Measurements from ENCODE around the gene ZFP1. TPM values are rescaled to one million over a fixed set of nuclear protein-coding genes. Genes with fewer than 3 reads are reported as not detected.

The ZFP1 gene
- total and polyA plus RNA-seq, 9 of the 15 experiments (the other 6 are each of a cell fraction or from before 2014, with no cell fraction given), result 2.6 to 14.7 (median 11.6) TPM

DNA sequence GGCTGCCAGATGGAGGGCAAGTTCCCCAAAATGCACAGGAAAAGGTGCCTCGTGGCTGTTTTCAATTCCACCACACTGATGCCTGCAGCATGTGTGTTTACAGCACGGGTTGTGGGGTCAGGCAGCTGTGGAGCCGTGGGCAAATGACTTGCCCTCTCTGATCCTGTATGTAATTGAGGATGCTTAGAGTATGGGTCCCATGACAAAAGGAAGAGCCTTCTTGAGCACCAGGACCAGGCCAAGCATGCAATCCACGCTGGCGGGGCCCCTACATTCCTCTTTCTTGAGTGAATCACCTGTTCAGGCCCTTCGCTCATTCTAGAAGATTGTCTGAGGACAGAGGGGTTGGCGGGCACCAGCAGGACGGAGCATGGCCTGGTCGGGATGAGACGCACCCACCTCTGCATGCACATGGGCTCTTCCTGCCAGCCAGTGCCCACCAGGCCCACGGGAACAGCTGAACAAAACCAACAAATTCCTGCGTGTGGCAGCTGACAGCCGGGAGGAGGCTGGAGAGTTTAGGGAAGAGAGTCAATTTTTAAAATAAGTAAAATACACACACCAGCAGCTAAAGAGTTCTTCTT lies 60.0 kb downstream of the ZFP1 start:
- Histone ChIP-seq H3K9me3 (replicated peaks; ENCODE audit: control insufficient read depth, insufficient read depth, low read depth, low read length) (no peaks in the 10 kb centered on the region), H4K20me1 (replicated peaks; ENCODE audit: control insufficient read depth, insufficient read depth, low read length) (no peaks in the 10 kb centered on the region), H3K36me3 (ENCODE audit: control insufficient read depth, insufficient read depth, low read length) (no peaks in the 10 kb centered on the region), H3K27me3 (ENCODE audit: control insufficient read depth in 2 of 2, insufficient read depth in 2 of 2, low read length in 2 of 2) (peaks cover 39 to 84% of the 10 kb centered on the region in 2 experiments), H3K79me2 (ENCODE audit: control insufficient read depth, insufficient read depth, low read length) (no peaks in the 10 kb centered on the region), H3K4me1 (replicated peaks in 1 of 2; ENCODE audit: control insufficient read depth in 2 of 2, insufficient read depth in 2 of 2, low read length in 2 of 2) (peaks cover 0 to 17% of the 10 kb centered on the region in 2 experiments; a peak in 2 of 5 replicates), H3K4me3 (no peak overlapping the region), H3K27ac (ENCODE audit: extremely low read depth, low read depth, low read length) (no peak overlapping the region), H2AFZ (ENCODE audit: low read depth, low read length) (no peak overlapping the region), H3K4me2 (ENCODE audit: insufficient read depth, low read length) (no peak overlapping the region), H3K9ac (ENCODE audit: insufficient read depth in 1 of 2, low read depth in 2 of 2, low read length in 2 of 2) (no peak overlapping the region), H3K9me1 (ENCODE audit: control insufficient read depth, insufficient read depth, low read length) (no peaks in the 10 kb centered on the region)
- ChIA-PET CTCF (ENCODE audit: low intra/inter-chr PET ratio) (no interaction called here), POLR2A (no interaction called here)
- ATAC-seq, result no peak
- intact Hi-C loops (cut with micrococcal nuclease), result no loop called here
- no TSS peak for BruUV-seq (replicated peaks)
- WGBS (ENCODE audit: insufficient coverage, low coverage, missing lambda C conversion rate), result 6% methylated on average over 13 of the region's 13 CpGs
- DNase-seq (ENCODE audit: extremely low read depth in 1 of 4, low spot score in 3 of 4), result no peak
- in situ Hi-C loops (cut with MboI), result loop anchor here (25.0 kb wide), 1 partner anchor 1979 kb away; the partner anchor contains the start of genes MON1B and SYCE1L
- FAIRE-seq, result no peak
- TF ChIP-seq ZNF507 (tag; conservative IDR thresholded peaks at IDR 0.05) (no peak), SAP30 (IDR thresholded peaks at IDR 0.05; ENCODE audit: borderline replicate concordance, insufficient read depth, low read depth, low read length, poor library complexity, severe bottlenecking) (no peak), ZFPM2 (CRISPR knock-in tag; IDR thresholded peaks at IDR 0.05) (no peak), ATF7 (IDR thresholded peaks at IDR 0.05) (no peak), SMC3 (conservative IDR thresholded peaks at IDR 0.05; ENCODE audit: insufficient read depth, low read depth, low read length) (no peak), MYBL2 (IDR thresholded peaks at IDR 0.05; ENCODE audit: low read depth) (no peak), MYBL2 (CRISPR knock-in tag; IDR thresholded peaks at IDR 0.05; ENCODE audit: borderline replicate concordance) (no peak), KLF16 (IDR thresholded peaks at IDR 0.05) (no peak), ZNF165 (CRISPR knock-in tag; IDR thresholded peaks at IDR 0.05; ENCODE audit: borderline replicate concordance) (no peak), ZNF696 (CRISPR knock-in tag; conservative IDR thresholded peaks at IDR 0.05) (no peak), POLR2H (tag; IDR thresholded peaks at IDR 0.05; ENCODE audit: low read depth) (no peak)

Measured in K562 (cell line).